Measurements from ENCODE around the gene RPL32. TPM values are rescaled to one million over a fixed set of nuclear protein-coding genes. Genes with fewer than 3 reads are reported as not detected.
A peak's percentile ranks its signal among the peaks of the same experiment; 100 is the strongest.

RPL32 gene
- total RNA-seq, 1 donor from 2014 or later, result 1,964 TPM

DNA sequence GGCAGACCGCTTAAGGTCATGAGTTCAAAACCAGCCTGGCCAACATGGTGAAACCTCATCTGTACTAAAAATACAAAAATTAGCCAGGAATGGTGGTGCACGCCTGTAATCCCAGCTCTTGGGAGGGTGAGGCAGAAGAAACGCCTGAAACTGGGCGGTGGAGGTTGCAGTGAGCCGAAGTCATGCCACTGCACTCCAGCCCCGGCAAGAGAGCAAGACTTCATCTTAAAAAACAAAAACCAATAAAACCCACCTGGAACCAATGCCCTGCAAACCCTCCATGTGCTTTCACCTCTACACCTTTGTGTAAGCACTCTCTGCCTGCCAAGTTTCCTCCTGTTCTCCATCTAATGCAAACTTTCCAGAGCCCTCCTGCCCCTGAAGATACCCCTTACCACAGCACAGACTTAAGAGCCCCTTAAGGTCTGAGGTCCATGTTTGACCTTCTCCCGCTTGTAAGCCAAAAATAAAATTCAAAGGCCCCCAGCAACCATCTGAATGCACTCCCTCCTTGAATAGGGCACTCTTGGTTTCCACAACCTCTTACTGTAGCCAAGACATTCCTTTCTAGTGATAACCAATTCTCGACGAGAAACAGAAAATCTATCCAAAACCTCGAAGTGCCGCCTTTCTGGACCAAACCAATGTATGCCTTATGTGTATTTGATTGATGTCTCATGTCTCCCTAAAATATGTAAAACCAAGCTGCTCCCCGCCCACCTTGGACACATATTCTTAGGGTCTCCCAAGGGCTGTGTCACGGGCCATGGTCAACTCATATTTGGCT lies 3.0 kb downstream of the RPL32 start:
- peaks cover 36% of the 10 kb centered on the region for H3K4me1 Mint-ChIP-seq (ENCODE audit: unreplicated experiment)
- H3K36me3 Mint-ChIP-seq, result peaks cover 39% of the 10 kb centered on the region
- H3K27me3 Mint-ChIP-seq, result no peaks in the 10 kb centered on the region
- TF ChIP-seq, protein P1, sequence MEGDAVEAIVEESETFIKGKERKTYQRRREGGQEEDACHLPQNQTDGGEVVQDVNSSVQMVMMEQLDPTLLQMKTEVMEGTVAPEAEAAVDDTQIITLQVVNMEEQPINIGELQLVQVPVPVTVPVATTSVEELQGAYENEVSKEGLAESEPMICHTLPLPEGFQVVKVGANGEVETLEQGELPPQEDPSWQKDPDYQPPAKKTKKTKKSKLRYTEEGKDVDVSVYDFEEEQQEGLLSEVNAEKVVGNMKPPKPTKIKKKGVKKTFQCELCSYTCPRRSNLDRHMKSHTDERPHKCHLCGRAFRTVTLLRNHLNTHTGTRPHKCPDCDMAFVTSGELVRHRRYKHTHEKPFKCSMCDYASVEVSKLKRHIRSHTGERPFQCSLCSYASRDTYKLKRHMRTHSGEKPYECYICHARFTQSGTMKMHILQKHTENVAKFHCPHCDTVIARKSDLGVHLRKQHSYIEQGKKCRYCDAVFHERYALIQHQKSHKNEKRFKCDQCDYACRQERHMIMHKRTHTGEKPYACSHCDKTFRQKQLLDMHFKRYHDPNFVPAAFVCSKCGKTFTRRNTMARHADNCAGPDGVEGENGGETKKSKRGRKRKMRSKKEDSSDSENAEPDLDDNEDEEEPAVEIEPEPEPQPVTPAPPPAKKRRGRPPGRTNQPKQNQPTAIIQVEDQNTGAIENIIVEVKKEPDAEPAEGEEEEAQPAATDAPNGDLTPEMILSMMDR (conservative IDR thresholded peaks at IDR 0.05), result no peak
- H3K27ac Mint-ChIP-seq, result peak overlapping the region; percentile 61
- H3K4me3 Mint-ChIP-seq, result peak overlapping the region; percentile 99
- no peak for DNase-seq (ENCODE audit: extremely low spot score, unreplicated experiment)
- no peaks in the 10 kb centered on the region for H3K9me3 Mint-ChIP-seq

DNA sequence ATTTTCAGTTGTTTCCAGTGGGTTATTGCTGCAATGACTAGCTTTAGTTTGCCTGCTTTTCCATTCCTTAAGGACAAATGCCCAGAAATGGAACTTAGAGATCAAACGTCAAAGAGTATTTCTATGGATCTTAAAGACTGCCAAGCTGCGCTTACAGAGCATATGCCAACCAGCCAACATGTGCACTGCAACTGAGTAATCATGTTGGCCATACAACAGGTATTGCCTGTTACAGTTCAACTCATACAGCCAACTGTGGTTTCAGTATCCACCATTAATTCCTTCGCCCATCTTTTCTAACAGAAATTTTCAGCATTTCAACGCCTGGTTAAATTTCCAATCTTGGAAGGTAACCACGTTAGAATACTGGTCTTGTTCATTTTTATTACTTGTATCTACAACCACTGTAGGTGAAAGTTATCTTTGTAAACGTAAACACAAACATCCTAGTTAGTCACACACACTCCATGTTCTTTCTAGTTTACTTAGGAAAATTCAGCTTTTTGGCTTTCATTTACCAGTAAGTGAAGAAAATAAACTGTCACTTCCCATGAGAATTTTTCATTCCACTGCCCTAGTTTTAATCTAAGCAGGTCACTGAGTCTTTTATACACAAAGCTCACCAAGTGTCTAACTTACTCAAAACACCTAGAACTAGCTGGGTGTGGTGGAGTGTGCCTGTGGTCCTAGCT lies 3.9 kb downstream of the RPL32 start:
- Mint-ChIP-seq H3K9me3 (no peaks in the 10 kb centered on the region), H3K4me1 (ENCODE audit: unreplicated experiment) (peaks cover 36% of the 10 kb centered on the region), H3K27me3 (no peaks in the 10 kb centered on the region), H3K36me3 (peaks cover 39% of the 10 kb centered on the region), H3K27ac (peak overlapping the region; percentile 12), H3K4me3 (peak overlapping the region; percentile 99)
- TF ChIP-seq, protein P1 (conservative IDR thresholded peaks at IDR 0.05), result no peak
- DNase-seq (ENCODE audit: extremely low spot score, unreplicated experiment), result no peak

DNA sequence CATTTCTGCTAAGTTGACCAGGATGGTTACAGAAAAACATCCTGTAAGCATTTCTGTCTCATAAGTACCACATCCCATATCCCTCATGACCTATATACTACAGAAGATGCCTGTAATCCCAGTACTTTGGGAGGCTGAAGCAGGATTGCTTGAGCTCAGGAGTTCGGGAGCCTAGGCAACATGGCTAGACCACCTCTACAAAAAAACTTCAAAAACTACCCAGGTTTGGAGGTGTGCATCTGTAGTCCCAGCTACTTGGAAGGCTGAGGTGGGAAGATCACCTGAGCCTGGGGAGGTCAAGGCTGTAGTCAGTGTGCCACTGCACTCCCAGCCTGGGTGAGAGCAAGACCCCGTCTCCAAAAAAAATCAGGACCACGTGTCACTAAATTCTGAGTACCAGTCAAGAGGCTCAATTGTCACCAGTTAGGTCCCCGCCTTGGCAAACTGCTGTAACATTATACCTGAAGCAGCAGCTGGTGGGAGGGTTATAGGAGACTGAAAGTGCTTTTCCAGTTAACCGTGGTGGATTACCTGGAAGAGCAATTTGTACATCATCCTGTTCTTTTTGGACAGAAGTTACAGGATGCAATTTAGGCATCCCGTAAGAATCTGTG lies 6.2 kb downstream of the RPL32 start:
- Mint-ChIP-seq H3K4me1 (ENCODE audit: unreplicated experiment) (peaks cover 32% of the 10 kb centered on the region), H3K27ac (no peak overlapping the region), H3K4me3 (no peak overlapping the region), H3K36me3 (peaks cover 43% of the 10 kb centered on the region), H3K27me3 (no peaks in the 10 kb centered on the region), H3K9me3 (no peaks in the 10 kb centered on the region)
- no peak for DNase-seq (ENCODE audit: extremely low spot score, unreplicated experiment)
- TF ChIP-seq, protein P1 (conservative IDR thresholded peaks at IDR 0.05), result no peak

DNA sequence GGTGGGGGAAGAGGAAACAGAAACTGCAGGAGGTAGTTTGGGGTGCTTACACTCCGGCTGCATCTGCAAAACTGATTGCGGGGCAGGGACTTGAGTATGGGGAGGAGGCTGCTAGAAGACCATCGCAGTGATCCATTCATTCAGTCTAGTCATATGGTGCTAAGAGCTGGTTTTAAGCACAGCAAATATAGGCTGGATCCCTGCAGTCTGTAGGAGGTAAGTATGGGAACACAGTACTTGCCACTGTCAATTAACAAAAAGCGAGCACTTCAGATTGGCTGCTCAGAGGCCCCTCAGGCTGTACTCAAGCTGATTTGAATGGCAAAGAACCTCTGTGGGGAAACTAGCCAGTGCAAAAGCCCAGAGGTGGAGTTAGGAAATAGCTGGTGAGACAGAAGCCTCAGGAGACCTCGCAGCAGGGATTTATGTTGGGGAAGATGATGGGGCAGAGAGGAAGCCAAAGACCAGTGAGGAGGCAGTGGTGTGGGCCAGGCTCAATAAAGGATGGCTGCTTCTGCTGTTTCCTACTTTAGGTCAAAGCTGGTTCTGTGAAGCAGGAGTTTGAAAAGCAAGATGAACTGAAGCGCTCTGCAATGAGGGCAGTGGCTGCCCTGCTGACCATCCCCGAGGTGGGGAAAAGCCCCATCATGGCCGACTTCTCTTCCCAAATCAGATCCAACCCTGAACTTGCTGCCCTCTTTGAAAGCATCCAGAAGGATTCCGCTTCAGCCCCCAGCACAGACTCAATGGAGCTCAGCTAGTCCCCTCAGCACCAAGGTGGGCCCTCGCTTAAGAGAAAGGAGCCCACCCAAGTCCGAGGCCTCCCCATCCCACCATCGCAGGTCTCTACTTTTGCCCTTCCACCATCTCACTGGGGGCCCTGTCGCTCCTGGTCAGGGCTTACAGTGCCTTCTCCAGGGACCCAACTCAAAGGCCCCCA lies 7.9 kb downstream of the RPL32 start:
- Mint-ChIP-seq H3K27me3 (no peaks in the 10 kb centered on the region), H3K9me3 (no peaks in the 10 kb centered on the region), H3K27ac (peak overlapping the region; percentile 63), H3K4me3 (no peak overlapping the region), H3K36me3 (peaks cover 29% of the 10 kb centered on the region), H3K4me1 (ENCODE audit: unreplicated experiment) (peaks cover 16% of the 10 kb centered on the region)
- TF ChIP-seq, protein P1 (conservative IDR thresholded peaks at IDR 0.05), result no peak
- DNase-seq (ENCODE audit: extremely low spot score, unreplicated experiment), result no peak
